Measurements from ENCODE around the gene SH3RF3. TPM values are rescaled to one million over a fixed set of nuclear protein-coding genes. Genes with fewer than 3 reads are reported as not detected.

Gene SH3RF3
- total and polyA plus RNA-seq, 2 donors (not counting 1 experiment from before 2014, with no cell fraction given) = 8.3 to 10.1 TPM

DNA sequence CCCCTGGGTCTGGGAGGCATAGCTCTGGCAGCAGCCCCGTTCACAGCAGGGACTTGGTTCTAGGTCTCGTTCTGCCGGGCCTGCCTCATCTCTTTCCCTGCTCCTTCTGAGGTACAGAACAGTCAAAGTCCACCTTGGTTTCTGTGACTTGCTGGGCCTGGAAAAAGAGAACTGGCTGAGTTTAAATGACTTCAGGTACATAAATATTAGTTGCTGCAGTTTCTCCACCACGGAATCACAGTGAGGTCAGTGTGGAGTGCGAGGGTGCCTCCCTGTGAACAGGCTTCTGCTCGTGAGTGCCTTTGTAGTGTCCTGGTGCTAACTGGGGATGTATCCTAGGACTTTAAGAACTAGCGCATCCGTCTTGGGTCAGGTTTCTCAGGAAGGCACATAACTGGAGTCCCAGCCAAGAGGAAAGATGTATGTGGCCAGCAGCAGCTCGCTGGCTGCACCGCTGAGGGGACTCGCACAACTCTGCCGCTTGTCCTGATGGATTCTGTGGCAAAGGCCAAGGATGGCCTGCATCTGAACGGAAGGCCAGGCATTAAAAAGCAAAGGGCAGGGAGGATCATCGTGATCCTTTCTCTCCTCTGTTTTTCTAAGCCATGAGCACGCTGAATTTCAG, 188.6 kb downstream of the SH3RF3 start:
- peak overlapping the region in 3 of 4 experiments; percentile 5 to 47 (median 41) for H3K4me3 ChIP-seq (replicated peaks in 1 of 4; ENCODE audit: control extremely low read depth in 1 of 4, insufficient read depth in 1 of 4, low read depth in 3 of 4, low read length in 4 of 4)
- no peaks in the 10 kb centered on the region for H3K36me3 ChIP-seq (ENCODE audit: control insufficient read depth, insufficient read depth, low read length)
- H3K9me3 ChIP-seq (ENCODE audit: control insufficient read depth, insufficient read depth, low read depth, low read length) = no peaks in the 10 kb centered on the region
- DNase-seq (ENCODE audit: low read depth in 2 of 2) = peak in 1 of 2 donors; percentile 72
- TF ChIP-seq CTCF (conservative IDR thresholded peaks at IDR 0.05 in 1 of 2, IDR thresholded peaks at IDR 0.05 in 1 of 2; ENCODE audit: low read depth in 1 of 2, low read length in 2 of 2) (no peak), EZH2 (IDR thresholded peaks at IDR 0.05; ENCODE audit: low read length, missing control alignments) (no peak)
- no peaks in the 10 kb centered on the region for H3K27me3 ChIP-seq (ENCODE audit: control insufficient read depth, insufficient read depth, low read length)
- no peaks in the 10 kb centered on the region for H4K20me1 ChIP-seq (ENCODE audit: control insufficient read depth, extremely low read depth, insufficient read depth, low read length)
- peak overlapping the region; percentile 64 for H3K9ac ChIP-seq (ENCODE audit: insufficient read depth, low read length)
- H3K4me2 ChIP-seq (ENCODE audit: extremely low read depth, insufficient read depth, low read length) = peak overlapping the region; percentile 38
- H3K79me2 ChIP-seq (ENCODE audit: control insufficient read depth, insufficient read depth, low read length) = peaks cover 35% of the 10 kb centered on the region
- no peak overlapping the region for H2AFZ ChIP-seq (ENCODE audit: low read length)
- peak overlapping the region; percentile 93 for H3K27ac ChIP-seq (ENCODE audit: insufficient read depth, low read length)
- H3K4me1 ChIP-seq (ENCODE audit: control insufficient read depth, extremely low read depth, insufficient read depth, low read length) = peaks cover 46% of the 10 kb centered on the region

- H3K4me2 ChIP-seq (ENCODE audit: extremely low read depth, insufficient read depth, low read length) = peak overlapping the region; percentile 38
- H4K20me1 ChIP-seq (ENCODE audit: control insufficient read depth, extremely low read depth, insufficient read depth, low read length) = no peaks in the 10 kb centered on the region
- H3K36me3 ChIP-seq (ENCODE audit: control insufficient read depth, insufficient read depth, low read length) = no peaks in the 10 kb centered on the region
- H3K79me2 ChIP-seq (ENCODE audit: control insufficient read depth, insufficient read depth, low read length) = peaks cover 35% of the 10 kb centered on the region
- peak overlapping the region; percentile 63 for H3K9ac ChIP-seq (ENCODE audit: insufficient read depth, low read length)
- H3K9me3 ChIP-seq (ENCODE audit: control insufficient read depth, insufficient read depth, low read depth, low read length) = no peaks in the 10 kb centered on the region
- H3K4me1 ChIP-seq (ENCODE audit: control insufficient read depth, extremely low read depth, insufficient read depth, low read length) = peaks cover 52% of the 10 kb centered on the region
- TF ChIP-seq EZH2 (IDR thresholded peaks at IDR 0.05; ENCODE audit: low read length, missing control alignments) (no peak), CTCF (conservative IDR thresholded peaks at IDR 0.05 in 1 of 2, IDR thresholded peaks at IDR 0.05 in 1 of 2; ENCODE audit: low read depth in 1 of 2, low read length in 2 of 2) (peak; percentile 8 to 43)
- no peak overlapping the region for H2AFZ ChIP-seq (ENCODE audit: low read length)
- H3K27me3 ChIP-seq (ENCODE audit: control insufficient read depth, insufficient read depth, low read length) = no peaks in the 10 kb centered on the region
- H3K4me3 ChIP-seq (replicated peaks in 1 of 4; ENCODE audit: control extremely low read depth in 1 of 4, insufficient read depth in 1 of 4, low read depth in 3 of 4, low read length in 4 of 4) = peak overlapping the region; percentile 6 to 47 (median 24)
- peak; percentile 94 to 98 for DNase-seq (ENCODE audit: low read depth in 2 of 2)
- H3K27ac ChIP-seq (ENCODE audit: insufficient read depth, low read length) = peak overlapping the region; percentile 93
These were observed 189.3 kb downstream of the SH3RF3 start for GRCh38 chr2:109318150-109318948.

GRCh38 chr2:109318949-109319342, 189.9 kb downstream of the SH3RF3 start:
- H3K4me2 ChIP-seq (ENCODE audit: extremely low read depth, insufficient read depth, low read length) = peak overlapping the region; percentile 38
- peaks cover 52% of the 10 kb centered on the region for H3K4me1 ChIP-seq (ENCODE audit: control insufficient read depth, extremely low read depth, insufficient read depth, low read length)

More at GRCh38 chr2:109318949-109319342, 189.9 kb downstream of the SH3RF3 start:
- no peak for DNase-seq (ENCODE audit: low read depth in 2 of 2)
- no peak for TF ChIP-seq EZH2 (IDR thresholded peaks at IDR 0.05; ENCODE audit: low read length, missing control alignments)
- no peak for TF ChIP-seq CTCF (conservative IDR thresholded peaks at IDR 0.05 in 1 of 2, IDR thresholded peaks at IDR 0.05 in 1 of 2; ENCODE audit: low read depth in 1 of 2, low read length in 2 of 2)
- peaks cover 35% of the 10 kb centered on the region for H3K79me2 ChIP-seq (ENCODE audit: control insufficient read depth, insufficient read depth, low read length)
- H4K20me1 ChIP-seq (ENCODE audit: control insufficient read depth, extremely low read depth, insufficient read depth, low read length) = no peaks in the 10 kb centered on the region
- no peaks in the 10 kb centered on the region for H3K9me3 ChIP-seq (ENCODE audit: control insufficient read depth, insufficient read depth, low read depth, low read length)
- peak overlapping the region; percentile 1 to 47 (median 24) for H3K4me3 ChIP-seq (replicated peaks in 1 of 4; ENCODE audit: control extremely low read depth in 1 of 4, insufficient read depth in 1 of 4, low read depth in 3 of 4, low read length in 4 of 4)
- no peaks in the 10 kb centered on the region for H3K27me3 ChIP-seq (ENCODE audit: control insufficient read depth, insufficient read depth, low read length)
- no peak overlapping the region for H2AFZ ChIP-seq (ENCODE audit: low read length)
- H3K9ac ChIP-seq (ENCODE audit: insufficient read depth, low read length) = peak overlapping the region; percentile 63
- H3K27ac ChIP-seq (ENCODE audit: insufficient read depth, low read length) = peak overlapping the region; percentile 93
- H3K36me3 ChIP-seq (ENCODE audit: control insufficient read depth, insufficient read depth, low read length) = no peaks in the 10 kb centered on the region

Data from fibroblast of lung (primary cell).